Measurements from ENCODE around the gene MED15.
A peak's percentile ranks its signal among the peaks of the same experiment; 100 is the strongest.

Gene MED15

GRCh38 chr22:20490183-20490940 is 17.0 kb upstream of the MED15 start:
- Histone ChIP-seq H3K4me1 (ENCODE audit: control insufficient read depth in 1 of 2, insufficient read depth in 1 of 2, low read depth in 1 of 2, low read length in 1 of 2) (peaks cover 15 to 16% of the 10 kb centered on the region in 2 experiments), H3K36me3 (peaks cover 15% of the 10 kb centered on the region), H3K27ac (no peak overlapping the region), H3K27me3 (no peaks in the 10 kb centered on the region), H3K9me3 (no peaks in the 10 kb centered on the region), H3K4me3 (ENCODE audit: low read depth in 1 of 2, low read length in 1 of 2) (no peak overlapping the region)
- no peak for TF ChIP-seq CTCF (IDR thresholded peaks at IDR 0.05)

- peaks cover 15 to 16% of the 10 kb centered on the region in 2 experiments for H3K4me1 ChIP-seq (ENCODE audit: control insufficient read depth in 1 of 2, insufficient read depth in 1 of 2, low read depth in 1 of 2, low read length in 1 of 2)
- H3K27me3 ChIP-seq = no peaks in the 10 kb centered on the region
- no peak overlapping the region for H3K27ac ChIP-seq
- no peaks in the 10 kb centered on the region for H3K9me3 ChIP-seq
- no peak for TF ChIP-seq CTCF (IDR thresholded peaks at IDR 0.05)
- H3K36me3 ChIP-seq = peaks cover 15% of the 10 kb centered on the region
- no peak overlapping the region for H3K4me3 ChIP-seq (ENCODE audit: low read depth in 1 of 2, low read length in 1 of 2)
Measured at GRCh38 chr22:20490941-20491307, 16.5 kb upstream of the MED15 start.

GRCh38 chr22:20491346-20491745 is 16.1 kb upstream of the MED15 start:
- no peaks in the 10 kb centered on the region for H3K9me3 ChIP-seq
- peaks cover 15% of the 10 kb centered on the region for H3K36me3 ChIP-seq
- H3K4me1 ChIP-seq (ENCODE audit: control insufficient read depth in 1 of 2, insufficient read depth in 1 of 2, low read depth in 1 of 2, low read length in 1 of 2) = peaks cover 16 to 20% of the 10 kb centered on the region in 2 experiments
- H3K4me3 ChIP-seq (ENCODE audit: low read depth in 1 of 2, low read length in 1 of 2) = no peak overlapping the region
- H3K27ac ChIP-seq = no peak overlapping the region
- H3K27me3 ChIP-seq = no peaks in the 10 kb centered on the region
- no peak for TF ChIP-seq CTCF (IDR thresholded peaks at IDR 0.05)

GRCh38 chr22:20494978-20495860 is 12.2 kb upstream of the MED15 start, which contains the start of gene KLHL22:
KLHL22 (minus strand) TSS chr22:20495795; CDS start chr22:20489211, 6,584 bp downstream.
- TF ChIP-seq CTCF (IDR thresholded peaks at IDR 0.05) = no peak
- H3K27ac ChIP-seq = peak within 1 kb of the TSS; percentile 93
- peaks cover 22 to 24% of the 10 kb centered on the region in 2 experiments for H3K4me1 ChIP-seq (ENCODE audit: control insufficient read depth in 1 of 2, insufficient read depth in 1 of 2, low read depth in 1 of 2, low read length in 1 of 2)
- H3K36me3 ChIP-seq = peaks cover 7% of the 10 kb centered on the region
- H3K4me3 ChIP-seq (ENCODE audit: low read depth in 1 of 2, low read length in 1 of 2) = peak within 1 kb of the TSS; percentile 79 to 95
- no peaks in the 10 kb centered on the region for H3K27me3 ChIP-seq
- no peaks in the 10 kb centered on the region for H3K9me3 ChIP-seq

- H3K9me3 ChIP-seq = no peaks in the 10 kb centered on the region
- peak overlapping the region; percentile 79 to 95 for H3K4me3 ChIP-seq (ENCODE audit: low read depth in 1 of 2, low read length in 1 of 2)
- peak; percentile 92 for TF ChIP-seq CTCF (IDR thresholded peaks at IDR 0.05)
- H3K27ac ChIP-seq = peak overlapping the region; percentile 93
- H3K36me3 ChIP-seq = peaks cover 15% of the 10 kb centered on the region
- no peaks in the 10 kb centered on the region for H3K27me3 ChIP-seq
- peaks cover 22 to 24% of the 10 kb centered on the region in 2 experiments for H3K4me1 ChIP-seq (ENCODE audit: control insufficient read depth in 1 of 2, insufficient read depth in 1 of 2, low read depth in 1 of 2, low read length in 1 of 2)
Measured at GRCh38 chr22:20495861-20496681, 11.3 kb upstream of the MED15 start.
